NCI-H1417 treated with DMSO at 0.1 percent for 48 hours (cell line): ENCODE data around the gene ZSWIM5.
"Not testable (repeated sequence)": the region's sequence is repeated elsewhere in the genome, so short reads cannot be mapped to it uniquely, and the experiment has no call there.

Experiments
- DNase-seq: peaks from one replicate; lab custom pipeline; 2025; lab: John Stamatoyannopoulos, UW

ZSWIM5 gene

GRCh38 chr1:45200906-45201500 is 5.4 kb downstream of the ZSWIM5 start:
- no peak for DNase-seq

GRCh38 chr1:45200435-45200834 is 6.0 kb downstream of the ZSWIM5 start:
- DNase-seq = no peak

GRCh38 chr1:45198185-45198584 is 8.2 kb downstream of the ZSWIM5 start:
- DNase-seq = no peak

- DNase-seq = no peak
These were observed 9.5 kb downstream of the ZSWIM5 start for GRCh38 chr1:45196863-45197262.

GRCh38 chr1:45191418-45191783 is 15.0 kb downstream of the ZSWIM5 start:
- no peak for DNase-seq

GRCh38 chr1:45187725-45188124 is 18.7 kb downstream of the ZSWIM5 start:
- DNase-seq = no peak

GRCh38 chr1:45179918-45180519 is 26.4 kb downstream of the ZSWIM5 start:
- not testable (repeated sequence) for DNase-seq

DNA sequence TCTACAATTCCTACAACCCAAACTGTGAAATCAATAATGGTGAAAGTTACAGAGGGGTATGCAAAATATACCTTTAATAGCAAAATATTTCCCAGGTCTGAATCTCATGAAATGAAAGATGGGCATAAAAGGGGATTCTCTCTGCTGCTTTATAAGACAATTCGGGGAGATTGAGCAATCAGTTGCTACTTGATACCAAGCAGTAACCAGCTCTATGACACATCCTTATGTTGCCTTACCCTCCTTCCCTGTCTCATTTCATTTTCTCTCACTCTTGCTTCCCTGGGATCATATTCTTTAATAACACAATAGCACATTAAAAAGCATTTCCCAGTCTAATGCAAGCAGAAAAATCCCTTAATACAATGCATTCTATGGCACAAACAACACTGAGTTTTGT is 29.0 kb downstream of the ZSWIM5 start:
- no peak for DNase-seq

- DNase-seq = no peak
These were observed 33.6 kb downstream of the ZSWIM5 start for GRCh38 chr1:45172764-45173163.

- DNase-seq = no peak
These were observed 34.4 kb downstream of the ZSWIM5 start for GRCh38 chr1:45172005-45172404.

DNA sequence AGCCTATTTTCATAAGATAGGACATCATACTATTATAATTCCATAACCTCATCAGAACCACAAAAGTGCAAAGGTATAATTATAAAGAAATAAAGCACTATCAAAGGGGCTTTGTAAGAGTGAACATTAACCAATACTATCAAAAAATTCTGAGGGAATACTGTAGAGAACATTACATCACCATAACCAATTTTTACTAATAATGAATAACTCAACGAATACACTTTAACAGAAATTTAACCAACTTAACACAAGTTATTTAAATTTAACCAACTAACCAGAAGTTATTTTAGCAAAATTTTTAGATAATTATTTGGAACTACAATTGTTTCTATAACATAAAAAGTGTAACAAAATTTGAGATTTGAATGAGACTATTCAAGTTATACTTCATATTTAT is 34.8 kb downstream of the ZSWIM5 start:
- DNase-seq = no peak

DNA sequence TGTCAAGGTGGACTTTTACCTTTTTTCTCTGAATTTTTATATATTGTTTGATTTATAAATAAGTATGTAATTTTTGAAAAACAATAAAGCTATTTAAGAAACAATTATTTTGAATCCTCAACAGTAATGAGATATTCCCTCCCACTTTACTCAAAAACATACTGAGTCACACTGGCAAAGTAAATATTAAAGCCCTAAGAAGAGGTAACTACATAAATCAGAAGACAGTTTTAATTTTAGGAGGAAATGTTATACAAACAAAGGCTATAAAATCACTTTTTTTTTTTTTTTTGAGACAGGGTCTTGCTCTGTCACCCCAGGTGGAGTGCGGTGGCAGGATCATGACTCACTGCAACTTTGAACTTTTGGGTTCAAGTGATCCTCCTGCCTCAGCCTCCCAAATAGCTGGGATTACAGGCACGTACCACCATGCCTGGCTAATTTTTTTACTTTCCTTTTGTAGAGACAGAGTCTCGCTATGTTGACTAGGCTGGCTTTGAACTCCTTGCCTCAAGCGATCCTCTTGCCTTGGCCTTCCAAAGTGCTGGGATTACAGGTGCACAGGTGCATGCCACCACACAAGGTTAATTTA is 36.2 kb downstream of the ZSWIM5 start:
- no peak for DNase-seq

GRCh38 chr1:45167947-45168346 is 38.5 kb downstream of the ZSWIM5 start:
- not testable (repeated sequence) for DNase-seq

- not testable (repeated sequence) for DNase-seq
These were observed 42.1 kb downstream of the ZSWIM5 start for GRCh38 chr1:45164307-45164706.

GRCh38 chr1:45163111-45163510 is 43.3 kb downstream of the ZSWIM5 start:
- not testable (repeated sequence) for DNase-seq

DNA sequence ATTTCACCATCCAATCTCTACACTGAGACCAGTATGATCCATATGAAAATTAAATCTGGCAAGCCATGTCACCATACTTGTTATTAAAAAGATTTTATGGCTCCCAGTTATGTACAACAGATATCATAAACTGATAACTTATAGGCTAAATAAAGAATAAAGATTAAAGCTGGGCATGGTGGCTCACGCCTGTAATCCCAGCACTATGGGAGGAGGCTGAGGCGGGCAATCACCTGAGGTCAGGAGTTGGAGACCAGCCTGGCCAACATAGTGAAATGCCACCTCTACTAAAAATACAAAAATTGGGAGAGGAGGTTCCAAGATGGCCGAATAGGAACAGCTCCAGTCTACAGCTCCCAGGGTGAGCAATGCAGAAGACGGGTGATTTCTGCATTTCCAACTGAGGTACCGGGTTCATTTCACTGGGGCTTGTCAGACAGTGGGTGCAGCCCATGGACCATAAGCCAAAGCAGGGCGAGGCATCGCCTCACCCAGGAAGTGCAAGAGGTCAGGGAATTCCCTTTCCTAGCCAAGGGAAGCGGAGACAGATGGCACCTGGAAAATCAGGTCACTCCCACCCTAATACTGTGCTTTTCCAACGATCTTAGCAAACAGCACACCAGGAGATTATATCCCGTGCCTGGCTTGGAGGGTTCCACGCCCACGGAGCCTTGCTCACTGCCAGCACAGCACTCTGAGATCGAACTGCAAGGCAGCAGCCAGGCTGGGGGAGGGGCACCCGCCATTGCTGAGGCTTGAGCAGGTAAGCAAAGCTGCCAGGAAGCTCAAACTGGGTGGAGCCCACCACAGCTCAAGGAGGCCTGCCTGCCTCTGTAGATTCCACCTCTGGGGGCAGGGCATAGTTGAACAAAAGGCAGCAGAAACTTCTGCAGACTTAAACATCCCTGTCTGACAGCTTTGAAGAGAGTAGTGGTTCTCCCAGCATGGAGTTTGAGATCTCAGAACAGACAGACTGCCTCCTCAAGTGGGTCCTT is 44.1 kb downstream of the ZSWIM5 start:
- not testable (repeated sequence) for DNase-seq

DNA sequence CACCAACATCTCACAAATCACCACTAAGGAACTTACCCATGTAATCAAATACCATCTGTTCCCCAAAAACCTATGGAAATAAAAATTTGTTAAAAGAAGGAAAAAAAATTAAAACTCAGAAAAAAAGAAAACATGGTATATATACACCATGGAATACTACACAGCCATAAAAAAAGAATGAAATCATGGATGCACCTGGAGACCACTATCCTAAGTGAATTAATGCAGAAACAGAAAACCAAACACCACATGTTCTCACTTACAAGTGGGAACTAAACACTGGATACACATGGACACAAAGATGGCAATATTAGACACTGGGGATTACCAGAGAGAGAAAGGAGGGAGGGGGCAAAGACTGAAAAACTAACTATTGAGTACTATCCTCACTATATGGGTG is 50.4 kb downstream of the ZSWIM5 start:
- no peak for DNase-seq

DNA sequence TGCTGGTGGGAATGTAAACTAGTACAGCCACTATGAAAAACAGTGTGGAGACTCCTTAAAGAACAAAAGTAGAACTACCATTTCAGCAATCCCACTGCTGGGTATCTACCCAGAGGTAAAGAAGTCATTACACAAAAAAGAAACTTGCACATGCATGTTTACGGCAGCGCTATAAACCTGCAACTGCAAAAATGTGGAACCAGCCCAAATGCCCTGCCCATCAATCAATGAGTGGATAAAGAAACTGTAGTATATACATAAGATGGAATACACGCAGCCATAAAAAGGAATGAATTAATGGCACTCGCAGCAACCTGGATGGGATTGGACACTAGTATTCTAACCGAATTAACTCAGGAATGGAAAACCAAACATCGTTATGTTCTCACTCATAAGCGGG is 51.0 kb downstream of the ZSWIM5 start:
- DNase-seq = no peak

DNA sequence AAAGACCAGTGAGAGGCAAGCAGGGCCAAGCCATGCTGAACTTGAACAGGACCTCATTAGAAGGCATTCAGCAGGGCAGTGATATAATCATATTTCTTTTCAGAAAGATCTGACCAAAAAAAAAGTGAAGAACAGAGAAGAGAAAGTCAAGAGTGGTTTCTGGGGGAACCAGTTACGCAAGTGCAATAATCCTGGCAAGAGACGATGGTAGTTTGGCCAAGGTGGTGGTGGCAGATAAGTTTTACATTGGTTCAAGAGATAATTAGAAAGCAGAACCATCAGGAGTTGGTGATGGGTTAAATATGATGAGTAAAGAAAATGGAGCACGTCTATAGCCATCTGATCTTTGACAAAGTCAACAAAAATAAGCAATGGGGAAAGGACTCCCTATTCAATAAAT is 54.3 kb downstream of the ZSWIM5 start:
- DNase-seq = no peak

DNA sequence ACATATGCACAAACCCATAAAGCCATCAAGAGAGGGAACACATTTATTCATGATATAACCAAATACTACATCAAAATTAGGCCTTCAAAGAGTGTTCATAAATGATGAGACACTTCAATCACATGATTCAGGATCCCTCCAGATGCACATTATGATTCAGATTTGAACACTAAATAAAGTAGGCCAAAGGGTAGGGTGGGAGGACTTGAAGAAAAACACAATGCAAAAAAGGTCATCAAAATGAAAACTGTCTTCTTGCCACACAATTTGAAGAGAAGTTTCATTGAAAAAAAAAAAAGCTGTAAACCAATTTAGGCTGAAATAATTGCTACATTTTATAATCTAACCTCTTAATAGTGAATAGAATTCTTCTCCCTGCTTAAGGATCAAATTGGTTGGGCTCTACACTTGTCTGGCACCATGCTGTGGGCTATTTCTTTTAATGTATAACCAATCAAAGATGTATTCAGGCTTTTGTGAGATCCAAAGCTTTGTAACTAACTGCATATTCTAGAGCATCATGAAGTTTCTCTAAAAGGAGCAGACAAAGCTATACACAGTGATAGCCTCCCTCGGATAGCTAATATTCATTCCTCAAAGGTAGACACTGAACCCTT is 58.1 kb downstream of the ZSWIM5 start:
- DNase-seq = no peak

DNA sequence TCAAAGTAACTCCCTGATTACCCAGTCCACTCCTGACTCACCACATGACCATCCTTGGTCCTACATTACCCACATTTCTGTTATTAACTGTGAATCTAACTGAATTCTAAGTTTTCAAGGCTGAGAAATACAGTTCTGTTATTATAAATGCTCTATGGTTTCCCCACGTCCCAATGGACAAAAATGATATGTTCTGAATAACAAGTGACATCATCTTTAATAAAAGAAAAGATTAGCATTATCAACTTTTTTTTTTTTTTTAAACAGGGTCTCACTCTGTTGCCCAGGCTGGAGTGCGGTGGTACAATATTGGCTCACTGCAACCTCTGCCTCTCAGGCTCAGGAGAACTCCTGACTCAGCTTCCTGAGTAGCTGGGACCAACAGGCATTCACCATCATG is 59.6 kb downstream of the ZSWIM5 start:
- no peak for DNase-seq
